Loucy (cell line): ENCODE results near the gene DNAJB6.
"Not testable (repeated sequence)": the region's sequence is repeated elsewhere in the genome, so short reads cannot be mapped to it uniquely, and the experiment has no call there.

Experiments used
- H2AFZ ChIP-seq: fragments of 200-600 bp; sonication (generic); 2 replicates; pipeline ENCODE4 v1.6.0; 2016; ENCODE audit warnings: antibody characterized with exemption, mild to moderate bottlenecking, low read length, moderate library complexity
- H3F3A ChIP-seq: fragments of 200-600 bp; 2 replicates; pipeline ENCODE4 v1.6.0; 2016; ENCODE audit warnings: antibody characterized with exemption, low read depth, mild to moderate bottlenecking
- H3K27me3 ChIP-seq: fragments of 200-600 bp; sonication (generic); 2 replicates; pipeline ENCODE4 v1.6.1; 2014; ENCODE audit warnings: low read length, mild to moderate bottlenecking; ENCODE audit not compliant: insufficient read depth, poor library complexity, severe bottlenecking
- H3K36me3 ChIP-seq: fragments of 200-600 bp; sonication (generic); 2 replicates; pipeline ENCODE4 v1.6.1; 2016; ENCODE audit warnings: low read length; ENCODE audit not compliant: insufficient read depth
- H3K4me1 ChIP-seq: fragments of 200-600 bp; sonication (generic); 2 replicates; pipeline ENCODE4 v1.5.1; 2014; ENCODE audit warnings: low read length, mild to moderate bottlenecking; ENCODE audit not compliant: insufficient read depth, poor library complexity, severe bottlenecking
- H3K4me2 ChIP-seq: fragments of 200-600 bp; sonication (generic); 2 replicates; pipeline ENCODE4 v1.6.0; 2014; ENCODE audit warnings: antibody characterized with exemption, low read length, low read depth, mild to moderate bottlenecking; ENCODE audit not compliant: poor library complexity, severe bottlenecking
- H3K4me3 ChIP-seq: fragments of 200-600 bp; sonication (generic); 2 replicates; pipeline ENCODE4 v1.5.1; 2014; ENCODE audit warnings: low read length, mild to moderate bottlenecking, mixed read lengths; ENCODE audit not compliant: poor library complexity, severe bottlenecking
- H3K79me2 ChIP-seq: fragments of 200-600 bp; sonication (generic); 2 replicates; pipeline ENCODE4 v1.6.1; 2014; ENCODE audit warnings: low read length; ENCODE audit not compliant: insufficient read depth
- H3K9ac ChIP-seq: fragments of 200-600 bp; sonication (generic); 2 replicates; pipeline ENCODE4 v1.6.0; 2014; ENCODE audit warnings: mild to moderate bottlenecking, low read depth, low read length, moderate library complexity; ENCODE audit not compliant: poor library complexity, severe bottlenecking
- H3K9me2 ChIP-seq: fragments of 200-600 bp; sonication (generic); replicated peaks from 2 replicates; pipeline ENCODE4 v1.6.1; 2016; ENCODE audit warnings: low read depth, low read length, mixed read lengths
- H3K9me3 ChIP-seq: fragments of 200-600 bp; sonication (generic); 2 replicates; pipeline ENCODE4 v1.6.1; 2014; ENCODE audit warnings: mild to moderate bottlenecking, antibody characterized with exemption, low read length, low read depth; ENCODE audit not compliant: insufficient read depth
- H4K20me1 ChIP-seq: fragments of 200-600 bp; sonication (generic); 2 replicates; pipeline ENCODE4 v1.6.0; 2014; ENCODE audit warnings: antibody characterized with exemption, low read length, mild to moderate bottlenecking; ENCODE audit not compliant: insufficient read depth, poor library complexity, severe bottlenecking
- EZH2phosphoT487 ChIP-seq: fragments of 200-600 bp; IDR thresholded peaks from 2 replicates; pipeline ENCODE4 v1.6.1; 2018; ENCODE audit warnings: antibody characterized with exemption, mild to moderate bottlenecking, moderate library complexity, borderline replicate concordance
- TF ChIP-seq, protein P1 (sequence below): fragments of 200-600 bp; sonication (generic); conservative IDR thresholded peaks from 2 replicates; pipeline ENCODE4 v1.5.1; 2014; ENCODE audit warnings: mild to moderate bottlenecking, antibody characterized with exemption, low read length

The DNAJB6 gene

DNA sequence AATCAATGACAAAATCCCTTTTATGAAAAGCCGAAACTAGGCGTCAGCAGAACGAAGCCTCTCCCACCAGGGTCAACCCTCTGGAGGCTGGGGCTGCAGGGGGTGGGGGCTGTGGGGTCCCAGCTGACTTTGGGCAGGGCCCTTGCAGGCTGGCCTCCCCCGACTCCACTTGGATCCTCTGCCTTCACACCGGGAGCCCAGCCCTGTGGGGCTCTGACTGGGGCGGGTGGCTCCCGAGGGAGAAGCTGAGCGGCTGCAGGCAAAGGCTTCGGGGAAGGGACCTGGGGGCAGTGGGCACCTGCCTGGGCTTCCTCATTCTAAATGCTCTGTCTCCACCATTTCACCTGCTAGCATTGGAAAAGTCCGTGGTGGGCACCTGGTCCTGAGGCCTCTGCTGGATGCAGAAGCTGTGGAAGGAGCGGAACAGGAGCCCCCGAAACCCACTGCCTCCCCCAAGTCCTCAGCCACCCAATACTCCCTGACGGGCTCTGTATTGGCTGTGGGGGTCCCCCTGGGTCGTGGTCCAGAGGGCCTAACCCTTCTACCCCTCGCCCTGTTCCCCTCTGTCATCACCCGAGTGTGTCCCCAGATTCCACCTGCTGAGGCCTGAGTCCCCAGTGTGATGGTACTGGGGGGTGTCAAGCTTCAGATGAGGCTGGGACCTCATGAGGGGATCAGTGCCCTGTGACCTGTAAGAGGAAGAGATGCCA is 108.6 kb downstream of the DNAJB6 start:
- Histone ChIP-seq H3K9ac (no peak overlapping the region), H4K20me1 (no peaks in the 10 kb centered on the region), H2AFZ (no peak overlapping the region), H3K4me1 (no peaks in the 10 kb centered on the region), H3K79me2 (no peaks in the 10 kb centered on the region), H3K9me2 (no peaks in the 10 kb centered on the region), H3K4me3 (no peak overlapping the region), H3K36me3 (no peaks in the 10 kb centered on the region), H3F3A (no peaks in the 10 kb centered on the region), H3K4me2 (no peak overlapping the region), H3K9me3 (peaks cover 5% of the 10 kb centered on the region; the same call in 1 of the 2 replicates), H3K27me3 (no peaks in the 10 kb centered on the region)
- TF ChIP-seq, protein P1, sequence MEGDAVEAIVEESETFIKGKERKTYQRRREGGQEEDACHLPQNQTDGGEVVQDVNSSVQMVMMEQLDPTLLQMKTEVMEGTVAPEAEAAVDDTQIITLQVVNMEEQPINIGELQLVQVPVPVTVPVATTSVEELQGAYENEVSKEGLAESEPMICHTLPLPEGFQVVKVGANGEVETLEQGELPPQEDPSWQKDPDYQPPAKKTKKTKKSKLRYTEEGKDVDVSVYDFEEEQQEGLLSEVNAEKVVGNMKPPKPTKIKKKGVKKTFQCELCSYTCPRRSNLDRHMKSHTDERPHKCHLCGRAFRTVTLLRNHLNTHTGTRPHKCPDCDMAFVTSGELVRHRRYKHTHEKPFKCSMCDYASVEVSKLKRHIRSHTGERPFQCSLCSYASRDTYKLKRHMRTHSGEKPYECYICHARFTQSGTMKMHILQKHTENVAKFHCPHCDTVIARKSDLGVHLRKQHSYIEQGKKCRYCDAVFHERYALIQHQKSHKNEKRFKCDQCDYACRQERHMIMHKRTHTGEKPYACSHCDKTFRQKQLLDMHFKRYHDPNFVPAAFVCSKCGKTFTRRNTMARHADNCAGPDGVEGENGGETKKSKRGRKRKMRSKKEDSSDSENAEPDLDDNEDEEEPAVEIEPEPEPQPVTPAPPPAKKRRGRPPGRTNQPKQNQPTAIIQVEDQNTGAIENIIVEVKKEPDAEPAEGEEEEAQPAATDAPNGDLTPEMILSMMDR = no peak
- TF ChIP-seq EZH2phosphoT487 = no peak

DNA sequence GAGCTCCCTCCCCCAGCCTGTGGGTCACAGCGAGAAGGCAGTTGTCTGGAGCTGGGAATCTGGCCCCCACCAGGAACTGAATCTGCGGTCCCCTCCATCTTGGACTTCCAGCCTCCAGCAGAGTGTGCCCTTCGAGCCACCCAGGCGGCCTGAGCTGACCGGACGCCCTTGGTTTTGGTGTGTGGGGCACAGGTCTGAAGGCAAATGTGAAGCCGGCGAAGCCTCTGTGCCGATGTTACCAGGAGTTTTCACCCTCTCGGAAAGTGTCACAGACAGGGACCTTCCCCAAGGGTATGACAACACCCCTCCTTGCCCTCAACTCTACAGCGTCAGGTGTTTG is 109.1 kb downstream of the DNAJB6 start:
- Histone ChIP-seq H3K36me3 (no peaks in the 10 kb centered on the region), H4K20me1 (no peaks in the 10 kb centered on the region), H3K27me3 (no peaks in the 10 kb centered on the region), H3K4me3 (no peak overlapping the region), H3K4me2 (no peak overlapping the region), H3K9me3 (peaks cover 5% of the 10 kb centered on the region; the same call in 1 of the 2 replicates), H2AFZ (no peak overlapping the region), H3K79me2 (no peaks in the 10 kb centered on the region), H3K9ac (no peak overlapping the region), H3F3A (no peaks in the 10 kb centered on the region), H3K9me2 (no peaks in the 10 kb centered on the region), H3K4me1 (no peaks in the 10 kb centered on the region)
- TF ChIP-seq EZH2phosphoT487 = no peak
- TF ChIP-seq, protein P1 = no peak

DNA sequence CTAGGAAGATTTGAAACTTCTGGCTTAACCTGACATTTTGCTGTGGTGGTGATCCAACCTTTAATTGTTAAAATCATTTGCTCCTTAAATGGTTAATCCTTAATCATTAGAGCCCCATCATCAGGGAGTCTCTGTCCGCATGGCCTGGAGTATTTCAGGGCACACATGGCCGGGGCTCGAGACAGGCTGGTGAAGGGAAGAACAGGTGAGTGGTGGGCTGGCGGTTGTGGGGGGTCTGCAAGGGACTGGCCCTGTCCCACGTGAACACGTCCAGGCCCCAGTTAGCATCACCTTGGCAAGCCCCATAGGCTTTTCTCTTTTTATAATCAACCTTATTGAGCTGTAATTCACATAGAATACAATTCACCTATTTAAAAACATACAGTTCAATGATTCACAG is 109.5 kb downstream of the DNAJB6 start:
- no peak overlapping the region for H3K4me3 ChIP-seq

DNA sequence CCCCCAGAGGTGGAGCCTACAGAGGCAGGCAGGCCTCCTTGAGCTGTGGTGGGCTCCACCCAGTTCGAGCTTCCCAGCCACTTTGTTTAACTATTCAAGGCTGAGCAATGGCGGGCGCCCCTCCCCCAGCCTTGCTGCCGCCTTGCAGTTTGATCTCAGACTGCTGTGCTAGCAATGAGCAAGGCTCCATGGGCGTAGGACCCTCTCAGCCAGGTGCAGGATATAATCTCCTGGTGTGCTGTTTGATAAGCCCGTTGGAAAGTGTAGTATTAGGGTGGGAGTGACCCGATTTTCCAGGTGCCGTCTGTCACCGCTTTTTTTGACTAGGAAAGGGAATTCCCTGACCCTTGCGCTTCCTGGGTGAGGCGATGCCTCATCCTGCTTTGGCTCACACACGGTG is 117.2 kb downstream of the DNAJB6 start:
- H3K4me1 ChIP-seq, H3K9me3 ChIP-seq, H3F3A ChIP-seq, H3K79me2 ChIP-seq, H3K4me2 ChIP-seq, H3K9ac ChIP-seq, H3K4me3 ChIP-seq, H3K27me3 ChIP-seq, H2AFZ ChIP-seq, H3K9me2 ChIP-seq, H3K36me3 ChIP-seq, H4K20me1 ChIP-seq: not testable (repeated sequence)

More for the DNA sequence above, 109.5 kb downstream of the DNAJB6 start:
- TF ChIP-seq, protein P1 = no peak
- TF ChIP-seq EZH2phosphoT487 = no peak
- Histone ChIP-seq H3F3A (no peaks in the 10 kb centered on the region), H2AFZ (no peak overlapping the region), H3K9ac (no peak overlapping the region), H3K79me2 (no peaks in the 10 kb centered on the region), H3K27me3 (no peaks in the 10 kb centered on the region), H3K4me2 (no peak overlapping the region), H4K20me1 (no peaks in the 10 kb centered on the region), H3K9me3 (peaks cover 5% of the 10 kb centered on the region; the same call in 1 of the 2 replicates), H3K9me2 (no peaks in the 10 kb centered on the region), H3K36me3 (no peaks in the 10 kb centered on the region), H3K4me1 (no peaks in the 10 kb centered on the region)
